Erythroblast (primary cell): ENCODE measurements around the gene EIF3B.
"Not testable (repeated sequence)": the region's sequence is repeated elsewhere in the genome, so short reads cannot be mapped to it uniquely, and the experiment has no call there.

Experiments used
- DNase-seq, 2 experiments: peaks; one replicate each; lab custom pipeline; 2025; lab: John Stamatoyannopoulos, UW
- GATA1 ChIP-seq: IDR thresholded peaks from 2 replicates; pipeline ENCODE4 v1.6.1; 2011; ENCODE audit warnings: low read depth, mild to moderate bottlenecking, control low read depth, low read length, moderate library complexity
- POLR2A ChIP-seq: IDR thresholded peaks from 2 replicates; pipeline ENCODE4 v1.6.1; 2011; ENCODE audit warnings: mild to moderate bottlenecking, low read length

EIF3B gene

DNA sequence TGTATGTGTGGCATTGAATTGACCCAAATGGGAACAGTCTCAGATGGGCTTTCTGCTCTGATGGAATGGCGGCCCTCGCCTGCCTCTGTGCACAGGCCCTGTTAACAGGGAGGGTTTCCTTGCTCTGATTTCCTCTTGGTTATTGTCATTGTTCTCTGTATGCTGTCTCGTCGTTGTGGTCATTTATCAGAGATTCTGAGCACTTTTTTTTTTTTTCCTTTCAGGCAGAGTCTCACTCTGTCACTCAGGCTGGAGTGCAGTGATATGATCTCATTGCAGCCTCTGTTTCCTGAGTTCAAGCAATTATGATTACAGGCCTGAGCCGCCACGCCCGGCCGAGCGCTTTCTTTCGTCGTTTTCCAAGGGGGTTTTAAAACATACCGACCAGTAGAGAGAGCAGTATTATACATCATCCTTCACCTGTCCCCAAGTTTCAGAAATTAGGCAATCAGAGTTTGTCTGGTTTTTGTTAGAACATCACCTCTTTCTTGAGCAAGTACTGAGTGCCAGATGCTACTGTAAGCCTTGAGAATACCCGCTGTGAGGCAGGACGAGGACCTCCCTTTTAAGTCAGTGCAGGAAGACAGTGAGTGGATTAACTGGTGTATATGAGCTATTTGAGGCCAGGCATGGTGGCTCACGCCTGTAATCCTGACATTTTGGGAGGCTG is 55.3 kb downstream of the EIF3B start:
- DNase-seq, result peak; percentile 16 to 28
- no peak for TF ChIP-seq GATA1
- TF ChIP-seq POLR2A, result no peak

GRCh38 chr7:2411049-2411448 is 56.4 kb downstream of the EIF3B start:
- DNase-seq, result no peak
- TF ChIP-seq POLR2A (no peak), GATA1 (no peak)

DNA sequence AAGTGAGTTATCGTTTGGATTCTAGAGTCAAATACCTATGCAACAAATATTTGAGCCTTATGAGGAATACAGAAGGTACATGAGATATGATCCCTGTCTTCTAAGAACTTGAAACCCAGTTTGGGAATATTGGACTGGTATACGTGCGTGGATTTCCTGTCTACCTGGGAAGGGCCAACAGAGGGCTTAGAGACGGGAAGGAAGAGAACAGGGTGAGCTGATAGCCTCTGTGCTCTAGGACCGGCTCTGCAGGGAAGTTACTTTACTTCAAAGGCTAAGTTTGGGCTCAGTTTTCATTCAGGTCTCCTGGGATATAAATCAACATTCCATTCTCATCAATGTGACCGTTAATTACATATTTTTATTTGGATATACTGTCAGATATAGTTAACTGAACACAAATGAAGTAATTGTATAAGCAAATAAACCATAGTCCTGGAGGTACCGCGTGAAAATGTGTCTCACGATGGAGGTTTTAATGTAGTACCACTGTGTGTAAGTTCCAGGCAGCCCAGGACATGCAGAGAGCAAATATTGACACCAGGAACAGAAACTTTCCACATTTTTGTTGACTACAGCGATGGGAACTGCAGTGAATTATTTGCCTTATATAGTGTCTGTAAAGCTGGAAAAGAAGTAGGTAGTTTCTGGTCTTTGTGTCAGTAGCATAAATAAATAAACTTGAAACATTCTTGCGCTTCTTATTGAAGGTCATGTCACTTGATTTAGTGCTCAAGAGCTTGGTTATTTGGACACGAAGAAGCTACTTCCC is 57.4 kb downstream of the EIF3B start:
- TF ChIP-seq POLR2A, result no peak
- TF ChIP-seq GATA1, result no peak
- DNase-seq, result no peak

- TF ChIP-seq GATA1, result no peak
- no peak for TF ChIP-seq POLR2A
- no peak for DNase-seq
Observed at GRCh38 chr7:2412587-2413201, 58.1 kb downstream of the EIF3B start.

DNA sequence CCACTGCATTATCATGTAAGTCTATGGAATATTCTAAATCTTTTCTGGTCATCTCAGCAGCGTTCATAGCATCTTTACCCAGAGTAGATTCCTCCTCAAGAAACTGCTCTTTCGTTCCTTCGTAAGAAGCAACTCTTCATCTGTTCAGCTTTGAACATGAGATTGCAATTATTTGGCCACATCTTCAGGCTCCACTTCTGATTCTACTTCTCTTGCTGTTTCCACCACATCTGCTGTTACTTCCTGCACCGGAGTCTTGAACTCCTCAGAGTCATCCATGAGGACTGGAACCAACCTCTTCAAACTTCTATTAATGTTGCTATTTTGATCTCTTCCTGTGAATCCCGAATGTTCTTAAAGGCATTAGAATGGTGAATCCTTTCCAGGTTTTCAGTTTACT is 61.4 kb downstream of the EIF3B start:
- TF ChIP-seq POLR2A (no peak), GATA1 (no peak)
- no peak for DNase-seq

- no peak for TF ChIP-seq GATA1
- TF ChIP-seq POLR2A, result no peak
- DNase-seq, result no peak
Observed at GRCh38 chr7:2416650-2417049, 62.0 kb downstream of the EIF3B start.

DNA sequence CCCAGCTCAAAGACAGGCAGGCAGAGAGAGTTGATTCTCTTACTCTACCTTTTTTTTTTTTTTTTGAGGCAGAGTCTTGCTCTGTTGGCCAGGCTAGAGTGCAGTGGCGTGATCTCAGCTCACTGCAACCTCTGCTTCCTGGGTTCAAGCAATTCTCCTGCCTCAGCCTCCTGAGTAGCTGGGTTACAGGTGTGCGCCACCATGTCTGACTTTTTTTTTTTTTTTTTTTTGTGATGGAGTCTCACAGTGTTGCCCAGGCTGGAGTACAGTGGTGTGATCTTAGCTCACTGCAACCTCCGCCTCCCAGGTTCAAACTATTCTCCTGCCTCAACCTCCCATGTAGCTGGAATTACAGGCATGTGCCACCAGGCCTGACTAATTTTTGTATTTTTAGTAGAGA is 62.6 kb downstream of the EIF3B start:
- DNase-seq, result not testable (repeated sequence)

DNA sequence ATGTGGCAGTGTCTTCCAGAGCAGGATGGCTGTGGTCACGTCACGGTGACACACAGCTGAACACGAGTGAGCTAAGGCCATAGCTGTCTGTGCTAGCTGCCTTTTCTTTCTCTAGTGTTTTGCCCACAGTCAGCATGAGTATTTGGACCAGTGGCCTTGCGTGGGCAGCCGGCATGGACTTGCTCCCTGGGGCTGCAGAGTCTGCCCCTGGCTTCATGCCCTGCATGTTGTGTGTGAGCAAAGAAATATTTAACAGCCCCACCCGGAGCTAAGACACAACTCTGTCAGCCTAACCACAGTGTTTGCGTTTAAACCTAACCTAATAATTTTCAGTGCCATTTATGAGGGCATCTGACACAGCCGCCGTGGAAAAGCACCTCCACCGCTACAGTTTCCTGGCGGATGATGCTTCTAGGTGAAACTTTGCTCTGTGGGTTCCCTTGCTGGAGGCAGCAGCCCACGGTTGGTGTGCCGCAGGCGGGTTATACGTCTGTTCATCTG is 63.4 kb downstream of the EIF3B start:
- TF ChIP-seq GATA1 (no peak), POLR2A (no peak)
- no peak for DNase-seq

- TF ChIP-seq GATA1 (no peak), POLR2A (no peak)
- no peak for DNase-seq
Observed at GRCh38 chr7:2420216-2420933, 65.7 kb downstream of the EIF3B start.

GRCh38 chr7:2421943-2422310 is 67.3 kb downstream of the EIF3B start:
- no peak for DNase-seq
- TF ChIP-seq GATA1 (no peak), POLR2A (no peak)

- TF ChIP-seq POLR2A (no peak), GATA1 (no peak)
- no peak for DNase-seq
Observed at GRCh38 chr7:2425749-2426148, 71.1 kb downstream of the EIF3B start.
